ENCODE data around the gene RFXANK. TPM values are rescaled to one million over a fixed set of nuclear protein-coding genes. Genes with fewer than 3 reads are reported as not detected.
A peak's percentile ranks its signal among the peaks of the same experiment; 100 is the strongest.

The RFXANK gene
- total RNA-seq, 1 donor from 2014 or later: 91.1 TPM

DNA sequence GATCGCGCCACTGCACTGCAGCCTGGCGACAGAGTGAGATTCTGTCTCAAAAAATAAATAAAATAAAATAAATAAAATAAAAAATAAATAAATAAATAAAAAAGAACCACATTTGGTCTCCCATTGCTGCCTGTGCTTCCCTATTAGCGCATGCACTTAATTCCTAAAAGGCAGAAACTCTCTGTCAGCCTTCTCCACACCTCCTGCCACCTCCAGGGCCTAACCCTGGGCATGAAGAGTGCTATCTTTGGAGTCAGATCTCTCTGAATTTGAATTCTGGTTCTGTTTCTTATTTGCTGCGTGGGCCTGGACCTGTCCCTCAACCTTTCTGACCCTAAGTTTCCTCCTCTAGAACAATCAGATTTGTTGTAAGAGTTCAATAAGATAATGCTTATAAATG, 31.0 kb downstream of the RFXANK start:
- Histone ChIP-seq H2AFZ (ENCODE audit: low read depth, low read length) (no peak overlapping the region), H3K9me3 (ENCODE audit: insufficient read depth, low read depth, low read length) (no peaks in the 10 kb centered on the region), H3K27ac (ENCODE audit: low read depth, low read length) (no peak overlapping the region), H4K20me1 (ENCODE audit: insufficient read depth, low read length) (no peaks in the 10 kb centered on the region), H3K4me2 (ENCODE audit: low read length) (no peak overlapping the region), H3K4me1 (ENCODE audit: insufficient read depth, low read length) (no peaks in the 10 kb centered on the region), H3K79me2 (ENCODE audit: insufficient read depth, low read length) (no peaks in the 10 kb centered on the region), H3K27me3 (ENCODE audit: insufficient read depth, low read length) (peaks cover 4% of the 10 kb centered on the region), H3K36me3 (ENCODE audit: insufficient read depth, low read length) (no peaks in the 10 kb centered on the region), H3K9ac (ENCODE audit: low read length) (no peak overlapping the region), H3K4me3 (ENCODE audit: insufficient read depth, low read depth, low read length) (no peak overlapping the region)
- H3K36me3 Mint-ChIP-seq (ENCODE audit: low read depth, unreplicated experiment): no peaks in the 10 kb centered on the region
- DNase-seq (ENCODE audit: low read depth): no peak
- FAIRE-seq: no peak
- no peak overlapping the region for H3K4me3 Mint-ChIP-seq (ENCODE audit: unreplicated experiment)
- peaks cover 1% of the 10 kb centered on the region for H3K9me3 Mint-ChIP-seq (ENCODE audit: unreplicated experiment)
- H3K27me3 Mint-ChIP-seq (ENCODE audit: low read depth, unreplicated experiment): peaks cover 40% of the 10 kb centered on the region
- no peak overlapping the region for H3K27ac Mint-ChIP-seq (ENCODE audit: unreplicated experiment)
- TF ChIP-seq, protein P1, sequence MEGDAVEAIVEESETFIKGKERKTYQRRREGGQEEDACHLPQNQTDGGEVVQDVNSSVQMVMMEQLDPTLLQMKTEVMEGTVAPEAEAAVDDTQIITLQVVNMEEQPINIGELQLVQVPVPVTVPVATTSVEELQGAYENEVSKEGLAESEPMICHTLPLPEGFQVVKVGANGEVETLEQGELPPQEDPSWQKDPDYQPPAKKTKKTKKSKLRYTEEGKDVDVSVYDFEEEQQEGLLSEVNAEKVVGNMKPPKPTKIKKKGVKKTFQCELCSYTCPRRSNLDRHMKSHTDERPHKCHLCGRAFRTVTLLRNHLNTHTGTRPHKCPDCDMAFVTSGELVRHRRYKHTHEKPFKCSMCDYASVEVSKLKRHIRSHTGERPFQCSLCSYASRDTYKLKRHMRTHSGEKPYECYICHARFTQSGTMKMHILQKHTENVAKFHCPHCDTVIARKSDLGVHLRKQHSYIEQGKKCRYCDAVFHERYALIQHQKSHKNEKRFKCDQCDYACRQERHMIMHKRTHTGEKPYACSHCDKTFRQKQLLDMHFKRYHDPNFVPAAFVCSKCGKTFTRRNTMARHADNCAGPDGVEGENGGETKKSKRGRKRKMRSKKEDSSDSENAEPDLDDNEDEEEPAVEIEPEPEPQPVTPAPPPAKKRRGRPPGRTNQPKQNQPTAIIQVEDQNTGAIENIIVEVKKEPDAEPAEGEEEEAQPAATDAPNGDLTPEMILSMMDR (IDR thresholded peaks at IDR 0.05; ENCODE audit: insufficient read depth, low read depth, low read length): no peak
- no peak for TF ChIP-seq EZH2 (IDR thresholded peaks at IDR 0.05; ENCODE audit: insufficient read depth, low read length)
- no peaks in the 10 kb centered on the region for H3K4me1 Mint-ChIP-seq (ENCODE audit: low read depth, unreplicated experiment)

DNA sequence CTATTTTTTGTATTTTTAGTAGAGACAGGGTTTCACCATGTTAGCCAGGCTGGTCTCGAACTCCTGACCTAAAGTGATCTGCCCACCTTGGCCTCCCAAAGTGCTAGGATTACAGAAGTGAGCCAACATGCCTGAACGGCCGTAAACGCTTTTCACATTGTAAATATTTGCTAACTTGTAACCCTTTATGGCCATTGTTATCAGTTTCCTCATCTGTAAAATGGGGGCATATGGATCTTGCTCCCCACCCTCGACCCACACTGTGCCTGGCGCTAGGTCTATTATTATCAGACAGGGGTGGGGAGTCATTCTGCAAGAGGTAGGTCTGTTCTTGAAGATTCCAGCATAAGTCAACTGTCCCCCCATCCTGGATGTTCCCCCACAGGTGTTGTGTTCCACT, 31.6 kb downstream of the RFXANK start:
- H3K36me3 ChIP-seq (ENCODE audit: insufficient read depth, low read length): no peaks in the 10 kb centered on the region
- Mint-ChIP-seq H3K9me3 (ENCODE audit: unreplicated experiment) (peaks cover 1% of the 10 kb centered on the region), H3K27me3 (ENCODE audit: low read depth, unreplicated experiment) (peaks cover 46% of the 10 kb centered on the region), H3K36me3 (ENCODE audit: low read depth, unreplicated experiment) (no peaks in the 10 kb centered on the region), H3K27ac (ENCODE audit: unreplicated experiment) (no peak overlapping the region), H3K4me3 (ENCODE audit: unreplicated experiment) (no peak overlapping the region), H3K4me1 (ENCODE audit: low read depth, unreplicated experiment) (no peaks in the 10 kb centered on the region)
- no peak for DNase-seq (ENCODE audit: low read depth)
- H3K27ac ChIP-seq (ENCODE audit: low read depth, low read length): no peak overlapping the region
- no peaks in the 10 kb centered on the region for H4K20me1 ChIP-seq (ENCODE audit: insufficient read depth, low read length)
- H3K27me3 ChIP-seq (ENCODE audit: insufficient read depth, low read length): peaks cover 6% of the 10 kb centered on the region
- H3K4me1 ChIP-seq (ENCODE audit: insufficient read depth, low read length): no peaks in the 10 kb centered on the region
- no peak for FAIRE-seq
- H3K4me3 ChIP-seq (ENCODE audit: insufficient read depth, low read depth, low read length): no peak overlapping the region
- no peaks in the 10 kb centered on the region for H3K79me2 ChIP-seq (ENCODE audit: insufficient read depth, low read length)
- no peak overlapping the region for H2AFZ ChIP-seq (ENCODE audit: low read depth, low read length)
- no peak for TF ChIP-seq EZH2 (IDR thresholded peaks at IDR 0.05; ENCODE audit: insufficient read depth, low read length)
- TF ChIP-seq, protein P1 (IDR thresholded peaks at IDR 0.05; ENCODE audit: insufficient read depth, low read depth, low read length): no peak
- no peak overlapping the region for H3K4me2 ChIP-seq (ENCODE audit: low read length)
- H3K9me3 ChIP-seq (ENCODE audit: insufficient read depth, low read depth, low read length): no peaks in the 10 kb centered on the region
- no peak overlapping the region for H3K9ac ChIP-seq (ENCODE audit: low read length)

DNA sequence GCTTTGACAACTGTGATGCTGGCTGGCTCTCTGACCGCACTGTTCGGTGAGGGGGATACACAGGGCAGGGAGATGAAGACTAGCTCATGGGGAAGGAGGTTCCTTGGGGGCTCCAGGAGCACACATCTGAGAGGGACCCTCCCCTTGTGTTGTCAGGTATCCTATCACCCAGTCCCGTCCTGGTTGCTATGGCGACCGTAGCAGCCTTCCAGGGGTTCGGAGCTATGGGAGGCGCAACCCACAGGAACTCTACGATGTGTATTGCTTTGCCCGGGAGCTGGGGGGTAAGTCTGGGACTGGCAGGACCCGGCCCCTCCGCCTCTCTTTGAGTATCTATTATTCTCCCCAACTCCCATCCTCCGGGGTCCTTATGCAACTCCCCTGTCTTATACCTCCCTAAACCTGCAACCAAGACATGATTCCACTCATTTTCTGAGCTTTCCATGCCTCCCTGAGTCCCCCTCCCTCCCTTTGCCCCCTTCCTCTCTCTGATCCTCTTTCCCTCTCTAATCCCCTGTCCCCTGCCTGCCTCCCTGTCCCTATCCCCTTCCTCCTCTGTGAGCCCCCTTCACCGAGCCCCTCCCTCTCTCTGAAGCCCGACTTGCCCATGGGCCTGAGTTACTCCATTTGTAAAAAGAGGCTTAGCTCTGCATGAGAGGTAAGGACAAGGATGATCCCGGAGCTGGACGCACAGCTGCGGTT, 32.2 kb downstream of the RFXANK start:
- Mint-ChIP-seq H3K36me3 (ENCODE audit: low read depth, unreplicated experiment) (no peaks in the 10 kb centered on the region), H3K4me3 (ENCODE audit: unreplicated experiment) (no peak overlapping the region), H3K27ac (ENCODE audit: unreplicated experiment) (no peak overlapping the region), H3K9me3 (ENCODE audit: unreplicated experiment) (peaks cover 5% of the 10 kb centered on the region), H3K27me3 (ENCODE audit: low read depth, unreplicated experiment) (peaks cover 52% of the 10 kb centered on the region), H3K4me1 (ENCODE audit: low read depth, unreplicated experiment) (no peaks in the 10 kb centered on the region)
- H3K9ac ChIP-seq (ENCODE audit: low read length): no peak overlapping the region
- peak overlapping the region; percentile 50 for H3K4me2 ChIP-seq (ENCODE audit: low read length)
- H3K27me3 ChIP-seq (ENCODE audit: insufficient read depth, low read length): peaks cover 6% of the 10 kb centered on the region
- no peak for DNase-seq (ENCODE audit: low read depth)
- H3K79me2 ChIP-seq (ENCODE audit: insufficient read depth, low read length): no peaks in the 10 kb centered on the region
- no peaks in the 10 kb centered on the region for H3K36me3 ChIP-seq (ENCODE audit: insufficient read depth, low read length)
- no peak for FAIRE-seq
- H4K20me1 ChIP-seq (ENCODE audit: insufficient read depth, low read length): no peaks in the 10 kb centered on the region
- H3K9me3 ChIP-seq (ENCODE audit: insufficient read depth, low read depth, low read length): no peaks in the 10 kb centered on the region
- H2AFZ ChIP-seq (ENCODE audit: low read depth, low read length): no peak overlapping the region
- no peak overlapping the region for H3K4me3 ChIP-seq (ENCODE audit: insufficient read depth, low read depth, low read length)
- no peak overlapping the region for H3K27ac ChIP-seq (ENCODE audit: low read depth, low read length)
- no peak for TF ChIP-seq EZH2 (IDR thresholded peaks at IDR 0.05; ENCODE audit: insufficient read depth, low read length)
- TF ChIP-seq, protein P1 (IDR thresholded peaks at IDR 0.05; ENCODE audit: insufficient read depth, low read depth, low read length): no peak
- H3K4me1 ChIP-seq (ENCODE audit: insufficient read depth, low read length): no peaks in the 10 kb centered on the region

All from astrocyte (in vitro differentiated cells and primary cell).